Panc1 (cell line): ENCODE measurements around the gene VHLL. TPM values are rescaled to one million over a fixed set of nuclear protein-coding genes. Genes with fewer than 3 reads are reported as not detected.
"Not testable (repeated sequence)": the region's sequence is repeated elsewhere in the genome, so short reads cannot be mapped to it uniquely, and the experiment has no call there.

Source experiments
- ATAC-seq: fragments of 200-7000 bp; cut with Tn5 transposase; 2 replicates; pipeline ENCODE4 v1.9.1; 2020; ENCODE audit warnings: mild to moderate bottlenecking, moderate library complexity
- BruUV-seq: library from RNA; stranded (reverse); fragments of 400-500 nt; replicated peaks from 2 replicates; lab custom pipeline; 2021; lab: Mats Ljungman, UMichigan
- CTCF ChIA-PET: fragments of 300-600 bp; sonication (Branson Sonifier 250); formaldehyde crosslinking; loops from one replicate; lab custom pipeline; 2022; ENCODE audit warnings: antibody characterized with exemption; lab: Charles Lee
- POLR2A ChIA-PET: fragments of 300-600 bp; sonication (Branson Sonifier 250); formaldehyde crosslinking; loops from one replicate; lab custom pipeline; 2022; ENCODE audit warnings: antibody characterized with exemption; lab: Charles Lee
- DNase-seq: peaks from one replicate; pipeline ENCODE4 v3.0.0-alpha.2; 2010; ENCODE audit warnings: low read depth, low spot score
- H3K27ac ChIP-seq: 2 replicates; pipeline ENCODE4 v1.5.1; 2011; ENCODE audit warnings: mild to moderate bottlenecking, low read length, inconsistent platforms
- H3K27me3 ChIP-seq: fragments of 200-500 bp; sonication (Bioruptor generic); 2 replicates; pipeline ENCODE4 v1.6.0; 2014; ENCODE audit warnings: low read length, inconsistent platforms; ENCODE audit not compliant: control insufficient read depth, insufficient read depth
- H3K36me3 ChIP-seq: fragments of 200-500 bp; sonication (Bioruptor generic); 2 replicates; pipeline ENCODE4 v1.5.1; 2014; ENCODE audit warnings: inconsistent platforms, mild to moderate bottlenecking, low read length, moderate library complexity; ENCODE audit not compliant: control insufficient read depth, insufficient read depth
- H3K4me1 ChIP-seq: 2 replicates; pipeline ENCODE4 v1.5.1; 2011; ENCODE audit warnings: inconsistent platforms, mild to moderate bottlenecking, low read length, moderate library complexity; ENCODE audit not compliant: control insufficient read depth, insufficient read depth
- H3K4me3 ChIP-seq, 2 experiments: 2 replicates each; pipeline ENCODE4 v1.5.1; 2011 to 2012; ENCODE audit warnings: low read depth in 2 of 2, low read length in 2 of 2, mild to moderate bottlenecking in 2 of 2, inconsistent platforms in 1 of 2, moderate library complexity in 1 of 2
- H3K9me3 ChIP-seq: fragments of 200-500 bp; sonication (Bioruptor generic); 2 replicates; pipeline ENCODE4 v1.5.1; 2014; ENCODE audit warnings: low read depth, mild to moderate bottlenecking, inconsistent platforms, low read length, moderate library complexity; ENCODE audit not compliant: control insufficient read depth, insufficient read depth
- POLR2AphosphoS5 ChIP-seq: IDR thresholded peaks from 2 replicates; pipeline ENCODE4 v1.6.1; 2012; ENCODE audit warnings: mild to moderate bottlenecking, low read depth, low read length, moderate library complexity
- SIN3A ChIP-seq: IDR thresholded peaks from 2 replicates; pipeline ENCODE4 v1.6.1; 2012; ENCODE audit warnings: low read depth, mild to moderate bottlenecking, low read length, moderate library complexity, borderline replicate concordance; ENCODE audit not compliant: insufficient read depth
- TCF7L2 ChIP-seq: IDR thresholded peaks from 2 replicates; pipeline ENCODE4 v1.6.1; 2011; ENCODE audit warnings: mild to moderate bottlenecking, low read depth, low read length, inconsistent platforms
- in situ Hi-C: cut with HindIII; loops from 2 replicates; pipeline ENCODE4 v1.10.0; 2016; ENCODE audit warnings: low sequenced_read_pairs, low pct_unique_long_range_greater_than_20kb
- intact Hi-C: fragments of 100-400 bp; cut with micrococcal nuclease; formaldehyde crosslinking; loops from one replicate; pipeline ENCODE4 v1.10.0; 2022; ENCODE audit not compliant: unreplicated experiment
- total RNA-seq: library from RNA; stranded (reverse); gene quantifications from one replicate; pipeline ENCODE4 v1.2.1, GENCODE V29; 2021; ENCODE audit not compliant: unreplicated experiment
- TF ChIP-seq, protein P1 (sequence below), 2 experiments: IDR thresholded peaks; 2 replicates each; pipeline ENCODE4 v1.6.1; 2011 to 2012; ENCODE audit warnings: low read depth in 2 of 2, control low read depth in 1 of 2, low read length in 1 of 2, mild to moderate bottlenecking in 1 of 2, moderate library complexity in 1 of 2; ENCODE audit not compliant: insufficient read depth in 1 of 2
- TF ChIP-seq, protein P2 (sequence below): fragments of 450-650 bp; IDR thresholded peaks from 2 replicates; pipeline ENCODE4 v1.5.1; 2017; ENCODE audit warnings: mild to moderate bottlenecking

Gene VHLL
- total RNA-seq, 1 experiment from 2014 or later: 0.28 TPM

GRCh38 chr1:156346035-156346434 lies 46.9 kb upstream of the VHLL start:
- H3K27ac ChIP-seq, H3K9me3 ChIP-seq, H3K27me3 ChIP-seq, H3K36me3 ChIP-seq, BruUV-seq, H3K4me1 ChIP-seq, intact Hi-C loops, DNase-seq, ATAC-seq, H3K4me3 ChIP-seq, POLR2A ChIA-PET, in situ Hi-C loops: not testable (repeated sequence)
- CTCF ChIA-PET: interaction anchor here (0.7 kb wide), 1 partner anchor 40 kb away, joined by 3 read pairs; no protein-coding TSS in a partner anchor

DNA sequence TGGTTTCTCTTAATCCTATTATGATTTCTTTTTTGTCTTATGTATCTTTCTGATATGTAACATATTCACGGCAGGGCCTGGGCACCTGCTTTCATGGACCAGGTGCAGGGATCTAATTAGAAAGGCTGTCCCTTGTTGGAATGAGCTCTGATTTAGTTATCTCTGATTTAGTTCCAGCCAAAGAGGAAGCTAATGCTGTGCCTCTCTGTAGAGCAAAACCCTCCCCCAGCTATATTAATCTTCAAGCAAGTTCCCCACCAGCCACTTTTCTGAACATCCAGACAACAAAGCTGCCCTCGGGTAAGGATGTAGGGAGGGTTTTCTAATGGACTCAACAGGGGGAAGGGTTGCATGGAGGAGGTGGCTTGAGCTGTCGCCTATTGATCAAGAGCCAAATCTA lies 45.3 kb upstream of the VHLL start:
- Histone ChIP-seq H3K4me3 (no peak overlapping the region), H3K36me3 (no peaks in the 10 kb centered on the region), H3K27me3 (no peaks in the 10 kb centered on the region), H3K9me3 (no peaks in the 10 kb centered on the region), H3K27ac (no peak overlapping the region), H3K4me1 (no peaks in the 10 kb centered on the region; the same call in 1 of the 2 replicates)
- TF ChIP-seq TCF7L2 (no peak), SIN3A (no peak), POLR2AphosphoS5 (no peak)
- TF ChIP-seq, protein P1, sequence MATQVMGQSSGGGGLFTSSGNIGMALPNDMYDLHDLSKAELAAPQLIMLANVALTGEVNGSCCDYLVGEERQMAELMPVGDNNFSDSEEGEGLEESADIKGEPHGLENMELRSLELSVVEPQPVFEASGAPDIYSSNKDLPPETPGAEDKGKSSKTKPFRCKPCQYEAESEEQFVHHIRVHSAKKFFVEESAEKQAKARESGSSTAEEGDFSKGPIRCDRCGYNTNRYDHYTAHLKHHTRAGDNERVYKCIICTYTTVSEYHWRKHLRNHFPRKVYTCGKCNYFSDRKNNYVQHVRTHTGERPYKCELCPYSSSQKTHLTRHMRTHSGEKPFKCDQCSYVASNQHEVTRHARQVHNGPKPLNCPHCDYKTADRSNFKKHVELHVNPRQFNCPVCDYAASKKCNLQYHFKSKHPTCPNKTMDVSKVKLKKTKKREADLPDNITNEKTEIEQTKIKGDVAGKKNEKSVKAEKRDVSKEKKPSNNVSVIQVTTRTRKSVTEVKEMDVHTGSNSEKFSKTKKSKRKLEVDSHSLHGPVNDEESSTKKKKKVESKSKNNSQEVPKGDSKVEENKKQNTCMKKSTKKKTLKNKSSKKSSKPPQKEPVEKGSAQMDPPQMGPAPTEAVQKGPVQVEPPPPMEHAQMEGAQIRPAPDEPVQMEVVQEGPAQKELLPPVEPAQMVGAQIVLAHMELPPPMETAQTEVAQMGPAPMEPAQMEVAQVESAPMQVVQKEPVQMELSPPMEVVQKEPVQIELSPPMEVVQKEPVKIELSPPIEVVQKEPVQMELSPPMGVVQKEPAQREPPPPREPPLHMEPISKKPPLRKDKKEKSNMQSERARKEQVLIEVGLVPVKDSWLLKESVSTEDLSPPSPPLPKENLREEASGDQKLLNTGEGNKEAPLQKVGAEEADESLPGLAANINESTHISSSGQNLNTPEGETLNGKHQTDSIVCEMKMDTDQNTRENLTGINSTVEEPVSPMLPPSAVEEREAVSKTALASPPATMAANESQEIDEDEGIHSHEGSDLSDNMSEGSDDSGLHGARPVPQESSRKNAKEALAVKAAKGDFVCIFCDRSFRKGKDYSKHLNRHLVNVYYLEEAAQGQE (IDR thresholded peaks at IDR 0.05; ENCODE audit: insufficient read depth in 1 of 2, low read depth in 2 of 2, low read length in 1 of 2): no peak
- TF ChIP-seq, protein P2, sequence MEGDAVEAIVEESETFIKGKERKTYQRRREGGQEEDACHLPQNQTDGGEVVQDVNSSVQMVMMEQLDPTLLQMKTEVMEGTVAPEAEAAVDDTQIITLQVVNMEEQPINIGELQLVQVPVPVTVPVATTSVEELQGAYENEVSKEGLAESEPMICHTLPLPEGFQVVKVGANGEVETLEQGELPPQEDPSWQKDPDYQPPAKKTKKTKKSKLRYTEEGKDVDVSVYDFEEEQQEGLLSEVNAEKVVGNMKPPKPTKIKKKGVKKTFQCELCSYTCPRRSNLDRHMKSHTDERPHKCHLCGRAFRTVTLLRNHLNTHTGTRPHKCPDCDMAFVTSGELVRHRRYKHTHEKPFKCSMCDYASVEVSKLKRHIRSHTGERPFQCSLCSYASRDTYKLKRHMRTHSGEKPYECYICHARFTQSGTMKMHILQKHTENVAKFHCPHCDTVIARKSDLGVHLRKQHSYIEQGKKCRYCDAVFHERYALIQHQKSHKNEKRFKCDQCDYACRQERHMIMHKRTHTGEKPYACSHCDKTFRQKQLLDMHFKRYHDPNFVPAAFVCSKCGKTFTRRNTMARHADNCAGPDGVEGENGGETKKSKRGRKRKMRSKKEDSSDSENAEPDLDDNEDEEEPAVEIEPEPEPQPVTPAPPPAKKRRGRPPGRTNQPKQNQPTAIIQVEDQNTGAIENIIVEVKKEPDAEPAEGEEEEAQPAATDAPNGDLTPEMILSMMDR: no peak
- ChIA-PET POLR2A (interaction anchor here (0.5 kb wide), 1 partner anchor 101 kb away, joined by 9 read pairs; no protein-coding TSS in a partner anchor), CTCF (interaction anchor here (0.6 kb wide), 1 partner anchor 41 kb away, joined by 3 read pairs; no protein-coding TSS in a partner anchor)
- intact Hi-C loops (no loop called here), in situ Hi-C loops (no loop called here)
- ATAC-seq: no peak
- no TSS peak for BruUV-seq
- no peak for DNase-seq

GRCh38 chr1:156342166-156342955 lies 43.3 kb upstream of the VHLL start:
- POLR2A ChIA-PET: no interaction called here

More at GRCh38 chr1:156342166-156342955, 43.3 kb upstream of the VHLL start:
- Histone ChIP-seq H3K27ac (no peak overlapping the region), H3K4me3 (no peak overlapping the region), H3K9me3 (no peaks in the 10 kb centered on the region), H3K36me3 (peaks cover 6% of the 10 kb centered on the region; the same call in 1 of the 2 replicates), H3K27me3 (no peaks in the 10 kb centered on the region), H3K4me1 (no peaks in the 10 kb centered on the region; the same call in 1 of the 2 replicates)
- in situ Hi-C loops (no loop called here), intact Hi-C loops (no loop called here)
- ATAC-seq (no peak), DNase-seq (no peak)
- CTCF ChIA-PET: no interaction called here
- TF ChIP-seq SIN3A: no peak
- TF ChIP-seq, protein P2: no peak
- TF ChIP-seq, protein P1 (IDR thresholded peaks at IDR 0.05; ENCODE audit: insufficient read depth in 1 of 2, low read depth in 2 of 2, low read length in 1 of 2): no peak
- TF ChIP-seq POLR2AphosphoS5: no peak
- no peak for TF ChIP-seq TCF7L2
- BruUV-seq: no TSS peak
